PFSK-1 (cell line): ENCODE measurements around the gene SERPINI1.

Experiments
- FOXP2 ChIP-seq: optimal IDR thresholded peaks from 2 replicates; pipeline ENCODE3; 2011; ENCODE audit warnings: borderline replicate concordance, control low read depth, inconsistent platforms; ENCODE audit not compliant: insufficient read depth; ENCODE audit errors: extremely low read length, extremely low read depth
- POLR2AphosphoS5 ChIP-seq: IDR thresholded peaks from 2 replicates; pipeline ENCODE4 v1.6.1; 2012; ENCODE audit warnings: low read depth, mild to moderate bottlenecking, control low read depth, low read length, moderate library complexity
- REST ChIP-seq, 2 experiments: IDR thresholded peaks; 2 replicates each; pipeline versions ENCODE4 v1.6.1 to v1.8.0; 2011 to 2012; ENCODE audit warnings: low read depth in 2 of 2, low read length in 2 of 2, control low read depth in 1 of 2, inconsistent platforms in 1 of 2, mild to moderate bottlenecking in 1 of 2, moderate library complexity in 1 of 2; ENCODE audit not compliant: insufficient read depth in 1 of 2
- TAF1 ChIP-seq: IDR thresholded peaks from 2 replicates; pipeline ENCODE4 v1.6.1; 2012; ENCODE audit warnings: low read length, control low read depth, borderline replicate concordance; ENCODE audit not compliant: insufficient read depth

GRCh38 chr3:167749209-167749608 is 13.7 kb downstream of the SERPINI1 start:
- TF ChIP-seq REST (IDR thresholded peaks at IDR 0.05; ENCODE audit: insufficient read depth in 1 of 2, low read depth in 2 of 2, low read length in 2 of 2) (no peak), POLR2AphosphoS5 (no peak), FOXP2 (no peak), TAF1 (no peak)
